Heart left ventricle (tissue), 13 donors: ENCODE results near the gene KRT26.

Source experiments
- POLR2A ChIP-seq, 2 donors: fragments of 450-650 bp; IDR thresholded peaks; one replicate each; pipeline ENCODE4 v1.6.1; 2017; ENCODE audit warnings: antibody characterized with exemption in 2 of 2, mild to moderate bottlenecking in 2 of 2, moderate library complexity in 2 of 2
- TF ChIP-seq, protein P1 (sequence below), 12 donors: fragments of 200-600 bp; sonication (generic) in 4 of 12; IDR thresholded peaks; one replicate each; pipeline versions ENCODE4 v1.5.0 to v1.8.0; 2018 to 2022; ENCODE audit warnings: antibody characterized with exemption in 12 of 12, mild to moderate bottlenecking in 5 of 12
- donor health status: ischemic (EF 13 %, LVEDD 7.1; RV severe dilation, severe dysfunction).
- donor health status: DM: no; HTN: yes; CAD: no.
- donor health status: DM: no; HTN: no; CAD: no.
- donor health status: ischemic (EF 25% LVEDD 6.9; RV normal size, moderate dysfunction).
- donor health status: ischemic (EF 25% LVEDD 5.7; RV mildly dilated, moderate dysfunction).
- donor health status: ischemic (EF 35%, LVEDD 5.7; RV mildly dilated, moderate dysfunction).
- donor health status: nonischemic (EF 11% LVEDD 7.7; RV severe dilation, severe dysfunction).
- donor health status: DM: yes; HTN: yes; CAD: no.
- donor health status: PGD.
- donor health status: ischemic (EF 29% LVEDD 5.4; RV normal size, mild dysfunction).
- donor health status: nonischemic (EF 23%, LVEDD 6.1; RV moderate dilation, normal function).

DNA sequence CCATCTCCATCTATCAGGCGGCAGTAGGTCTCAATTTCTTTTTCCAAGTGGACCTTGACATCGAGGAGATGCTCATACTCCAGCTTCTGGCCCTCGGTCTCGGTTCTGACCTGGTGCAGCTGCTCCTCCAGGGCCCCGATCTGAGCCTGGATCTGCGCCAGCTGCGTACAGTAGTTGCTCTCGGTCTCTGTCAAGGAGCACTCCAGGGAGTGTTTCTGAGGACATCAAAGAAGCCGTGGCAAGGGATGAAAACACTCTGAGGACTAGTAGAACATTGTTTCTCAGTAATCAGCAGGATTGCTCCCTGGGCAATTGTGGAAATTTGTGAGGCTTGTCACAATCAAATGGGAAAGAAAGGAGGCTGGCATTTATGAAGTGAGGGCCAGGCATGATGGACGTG, 21.8 kb upstream of the KRT26 start:
- TF ChIP-seq, protein P1, sequence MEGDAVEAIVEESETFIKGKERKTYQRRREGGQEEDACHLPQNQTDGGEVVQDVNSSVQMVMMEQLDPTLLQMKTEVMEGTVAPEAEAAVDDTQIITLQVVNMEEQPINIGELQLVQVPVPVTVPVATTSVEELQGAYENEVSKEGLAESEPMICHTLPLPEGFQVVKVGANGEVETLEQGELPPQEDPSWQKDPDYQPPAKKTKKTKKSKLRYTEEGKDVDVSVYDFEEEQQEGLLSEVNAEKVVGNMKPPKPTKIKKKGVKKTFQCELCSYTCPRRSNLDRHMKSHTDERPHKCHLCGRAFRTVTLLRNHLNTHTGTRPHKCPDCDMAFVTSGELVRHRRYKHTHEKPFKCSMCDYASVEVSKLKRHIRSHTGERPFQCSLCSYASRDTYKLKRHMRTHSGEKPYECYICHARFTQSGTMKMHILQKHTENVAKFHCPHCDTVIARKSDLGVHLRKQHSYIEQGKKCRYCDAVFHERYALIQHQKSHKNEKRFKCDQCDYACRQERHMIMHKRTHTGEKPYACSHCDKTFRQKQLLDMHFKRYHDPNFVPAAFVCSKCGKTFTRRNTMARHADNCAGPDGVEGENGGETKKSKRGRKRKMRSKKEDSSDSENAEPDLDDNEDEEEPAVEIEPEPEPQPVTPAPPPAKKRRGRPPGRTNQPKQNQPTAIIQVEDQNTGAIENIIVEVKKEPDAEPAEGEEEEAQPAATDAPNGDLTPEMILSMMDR (IDR thresholded peaks at IDR 0.05), result no peak
- no peak for TF ChIP-seq POLR2A (IDR thresholded peaks at IDR 0.05)
